GM12878 (cell line): ENCODE results near the gene KIAA1143. TPM values are rescaled to one million over a fixed set of nuclear protein-coding genes. Genes with fewer than 3 reads are reported as not detected.

Source experiments
- CBFB ChIP-seq: IDR thresholded peaks from 2 replicates; pipeline ENCODE4 v1.6.1; 2016; ENCODE audit warnings: antibody characterized with exemption, low read depth
- E4F1 ChIP-seq: fragments of 450-650 bp; IDR thresholded peaks from 2 replicates; pipeline ENCODE4 v1.6.1; 2018; ENCODE audit warnings: borderline replicate concordance, mild to moderate bottlenecking; ENCODE audit not compliant: partially characterized antibody
- EP300 ChIP-seq, 2 experiments: fragments of 150-350 bp in 1 of 2; IDR thresholded peaks; 2 replicates each; pipeline ENCODE4 v1.6.1; 2011 to 2012; ENCODE audit warnings: low read depth in 2 of 2, low read length in 2 of 2, borderline replicate concordance in 1 of 2, improper control_type of control experiment in 1 of 2, inconsistent platforms in 1 of 2; ENCODE audit not compliant: control insufficient read depth in 1 of 2
- GABPA ChIP-seq: IDR thresholded peaks from 2 replicates; pipeline ENCODE4 v1.6.1; 2014; ENCODE audit warnings: antibody characterized with exemption, low read depth, mild to moderate bottlenecking, inconsistent platforms
- HSF1 ChIP-seq: fragments of 150-350 bp; IDR thresholded peaks from 2 replicates; pipeline ENCODE4 v1.6.1; 2014; ENCODE audit warnings: mild to moderate bottlenecking, low read depth, low read length
- IRF3 ChIP-seq: fragments of 450-650 bp; IDR thresholded peaks from 2 replicates; pipeline ENCODE4 v1.6.1; 2014; ENCODE audit warnings: mild to moderate bottlenecking
- MTA3 ChIP-seq: IDR thresholded peaks from 2 replicates; pipeline ENCODE4 v1.6.1; 2012; ENCODE audit warnings: low read length, inconsistent platforms, borderline replicate concordance
- MXI1 ChIP-seq: fragments of 150-350 bp; IDR thresholded peaks from 2 replicates; pipeline ENCODE4 v1.6.1; 2011; ENCODE audit warnings: low read depth, mild to moderate bottlenecking, inconsistent platforms, low read length, improper control_type of control experiment
- NR2C1 ChIP-seq: fragments of 450-650 bp; IDR thresholded peaks from 2 replicates; pipeline ENCODE4 v1.6.1; 2017; ENCODE audit warnings: antibody characterized with exemption, mild to moderate bottlenecking, moderate library complexity
- REST ChIP-seq: IDR thresholded peaks from 2 replicates; pipeline ENCODE4 v1.6.1; 2012; ENCODE audit warnings: mild to moderate bottlenecking, low read depth, low read length
- SMAD5 ChIP-seq: IDR thresholded peaks from 2 replicates; pipeline ENCODE4 v1.6.1; 2016; ENCODE audit warnings: antibody characterized with exemption, low read depth
- TCF12 ChIP-seq: IDR thresholded peaks from 2 replicates; pipeline ENCODE4 v1.6.1; 2011; ENCODE audit warnings: low read depth, mild to moderate bottlenecking, low read length
- TCF7 ChIP-seq: IDR thresholded peaks from 2 replicates; pipeline ENCODE4 v1.6.1; 2014; ENCODE audit warnings: antibody characterized with exemption, borderline replicate concordance
- ZBTB40 ChIP-seq: fragments of 450-650 bp; IDR thresholded peaks from 2 replicates; pipeline ENCODE4 v1.6.1; 2016; ENCODE audit warnings: mild to moderate bottlenecking, moderate library complexity, borderline replicate concordance
- ZNF207 ChIP-seq: fragments of 450-650 bp; IDR thresholded peaks from 2 replicates; pipeline ENCODE4 v1.6.1; 2014; ENCODE audit warnings: antibody characterized with exemption, mild to moderate bottlenecking, borderline replicate concordance
- ZSCAN29 ChIP-seq: fragments of 450-650 bp; IDR thresholded peaks from 2 replicates; pipeline ENCODE4 v1.6.1; 2017; ENCODE audit warnings: mild to moderate bottlenecking, moderate library complexity
- polyA plus RNA-seq, 11 experiments: library from polyadenylated mRNA; depleted of rRNA in 4 of 11; unstranded in 6 of 11; stranded (reverse) in 5 of 11; fragments of >200 nt; fragmentation: Nextera tagmentation in 4 of 11; fragmentation: Illumina TruSeq in 1 of 11; extraction: Ambion mirVana in 4 of 11; extraction: Trizol in 1 of 11; gene quantifications; 1 replicate in 1 of 11; 2 replicates in 10 of 11; pipeline versions ENCODE4 v1.2.1 to v1.2.3, GENCODE V29; 2011 to 2016; ENCODE audit warnings: inconsistent platforms in 2 of 11, missing spikeins in 2 of 11, low read depth in 1 of 11
- total RNA-seq, 4 experiments: library from RNA; depleted of rRNA in 3 of 4; stranded (reverse); fragments of >200 nt in 3 of 4; fragmentation: Illumina TruSeq in 1 of 4; extraction: Trizol in 1 of 4; gene quantifications; 2 replicates each; pipeline versions ENCODE4 v1.2.1 to v1.2.3, GENCODE V29; 2013 to 2021

KIAA1143 gene
- total and polyA plus RNA-seq, 10 of the 15 experiments (the other 5 are each of a cell fraction or from before 2014, with no cell fraction given) = 11.4 to 37.6 (median 28.4) TPM

GRCh38 chr3:44761424-44762169 is at the start of gene KIAA1143, which contains the start of gene KIF15 (continued):
- TF ChIP-seq REST (no peak), HSF1 (0 out of 2 replicates have a peak, but pooled peaks have one; percentile 48), IRF3 (no peak), TCF7 (no peak), GABPA (no peak; the same call in 1 of the 2 replicates), CBFB (no peak), MXI1 (peak; percentile 95), SMAD5 (no peak), ZBTB40 (peak; percentile 62; the same call in 1 of the 2 replicates), NR2C1 (peak; percentile 84), ZNF207 (no peak), ZSCAN29 (no peak), E4F1 (peak; percentile 26), EP300 (IDR thresholded peaks at IDR 0.05; ENCODE audit: borderline replicate concordance in 1 of 2, control insufficient read depth in 1 of 2, low read depth in 2 of 2, low read length in 2 of 2) (peak in 1 of 2 experiments; percentile 44; a peak in 1 of 4 replicates), MTA3 (no peak), TCF12 (peak; percentile 6; the same call in 1 of the 2 replicates)
